HG02943 (cell line): ENCODE results near the gene ANKRD11.
"Not testable (repeated sequence)": the region's sequence is repeated elsewhere in the genome, so short reads cannot be mapped to it uniquely, and the experiment has no call there.

Experiments used
- ATAC-seq: cut with Tn5 transposase; IDR thresholded peaks from one replicate; pipeline ENCODE4 v1.9.1; 2021; ENCODE audit warnings: mild to moderate bottlenecking, low read depth, moderate library complexity; ENCODE audit not compliant: unreplicated experiment

Gene ANKRD11

GRCh38 chr16:89482150-89482816 lies 8.1 kb downstream of the ANKRD11 start:
- no peak for ATAC-seq

DNA sequence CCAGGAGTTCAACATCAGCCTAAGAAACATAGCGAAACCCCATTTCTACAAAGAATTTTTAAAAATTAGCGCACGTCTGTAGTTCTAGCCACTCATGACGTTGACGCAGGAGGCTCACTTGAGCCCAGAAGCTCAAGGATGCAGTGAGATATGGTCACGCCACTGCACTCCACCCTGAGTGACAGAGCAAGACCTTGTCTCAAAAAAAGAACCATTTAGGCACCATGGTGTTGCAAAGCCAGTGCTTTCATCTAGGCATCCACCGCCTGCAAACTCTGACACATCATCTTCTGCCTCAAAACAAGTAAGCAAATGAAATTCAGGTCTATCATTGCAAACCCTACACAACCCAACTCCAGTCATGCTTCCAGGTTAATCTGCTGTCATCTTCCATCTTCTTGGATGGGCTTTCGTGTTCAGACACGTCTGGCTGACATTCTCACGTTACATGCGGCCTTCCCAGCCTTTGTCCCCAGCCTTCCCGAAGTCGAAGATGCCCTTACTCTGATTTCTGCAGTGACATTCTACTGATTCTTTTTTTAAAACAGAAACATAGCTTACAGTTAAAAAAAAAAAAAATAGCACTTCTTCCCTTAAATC lies 8.9 kb downstream of the ANKRD11 start:
- no peak for ATAC-seq

GRCh38 chr16:89478576-89479221 lies 11.7 kb downstream of the ANKRD11 start:
- no peak for ATAC-seq

- ATAC-seq = no peak
Measured at GRCh38 chr16:89476811-89477261, 13.5 kb downstream of the ANKRD11 start.

DNA sequence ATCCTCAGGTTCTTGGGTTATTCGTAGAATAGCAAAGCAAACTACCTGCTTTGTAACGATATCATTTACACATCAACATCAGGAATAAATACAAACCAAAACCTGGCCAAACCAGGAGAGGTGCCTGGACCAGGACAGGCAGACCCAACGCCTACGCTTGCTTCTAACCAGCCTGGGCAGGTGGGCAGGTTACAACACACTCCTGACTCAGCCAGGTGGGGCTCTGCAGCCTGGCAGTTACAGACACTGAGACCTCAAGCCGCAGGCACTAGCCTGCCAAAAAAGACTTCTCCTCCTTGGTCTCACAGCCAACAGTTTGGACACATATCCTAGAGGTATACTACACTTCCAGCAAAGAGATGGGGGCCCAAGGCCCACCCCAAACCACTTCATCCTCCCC lies 14.0 kb downstream of the ANKRD11 start:
- ATAC-seq = no peak

DNA sequence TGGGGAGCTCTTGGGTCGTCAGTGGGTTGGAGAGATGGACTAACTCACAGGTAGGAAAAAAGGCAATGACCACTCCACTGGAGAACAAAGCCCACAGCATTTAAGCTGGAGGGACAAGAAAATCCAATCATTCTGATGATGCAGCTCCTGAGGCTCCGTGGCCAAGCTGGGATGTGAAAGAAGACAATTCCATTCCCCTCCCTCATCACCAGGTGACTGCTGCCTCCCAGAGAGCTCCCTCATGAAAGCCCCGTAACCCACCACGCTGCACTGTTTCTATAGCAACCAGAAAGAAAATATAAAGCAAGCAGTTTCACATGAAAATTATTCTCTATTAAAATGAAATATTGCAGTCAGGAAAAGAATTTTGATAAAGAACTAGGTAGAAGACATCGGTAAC lies 15.2 kb downstream of the ANKRD11 start:
- no peak for ATAC-seq

GRCh38 chr16:89473791-89474414 lies 16.5 kb downstream of the ANKRD11 start:
- no peak for ATAC-seq

- no peak for ATAC-seq
Measured at GRCh38 chr16:89473136-89473712, 17.1 kb downstream of the ANKRD11 start.

DNA sequence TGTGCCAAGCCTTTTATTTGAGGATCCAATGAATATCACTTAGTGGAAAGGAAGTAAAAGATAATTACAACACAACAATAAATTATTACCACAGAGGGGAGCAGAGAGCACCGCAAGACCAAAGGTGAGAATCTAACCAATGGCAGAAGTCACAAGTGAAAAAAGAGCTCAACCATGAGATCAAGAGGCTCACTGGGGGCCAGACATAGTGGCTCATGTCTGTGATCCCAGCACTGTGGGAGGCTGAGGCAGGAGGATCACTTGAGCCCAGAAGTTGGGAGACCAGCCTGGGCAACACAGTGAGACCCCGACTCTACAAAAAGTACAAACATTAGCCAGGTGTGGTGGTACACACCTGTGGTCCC lies 17.7 kb downstream of the ANKRD11 start:
- ATAC-seq = no peak

DNA sequence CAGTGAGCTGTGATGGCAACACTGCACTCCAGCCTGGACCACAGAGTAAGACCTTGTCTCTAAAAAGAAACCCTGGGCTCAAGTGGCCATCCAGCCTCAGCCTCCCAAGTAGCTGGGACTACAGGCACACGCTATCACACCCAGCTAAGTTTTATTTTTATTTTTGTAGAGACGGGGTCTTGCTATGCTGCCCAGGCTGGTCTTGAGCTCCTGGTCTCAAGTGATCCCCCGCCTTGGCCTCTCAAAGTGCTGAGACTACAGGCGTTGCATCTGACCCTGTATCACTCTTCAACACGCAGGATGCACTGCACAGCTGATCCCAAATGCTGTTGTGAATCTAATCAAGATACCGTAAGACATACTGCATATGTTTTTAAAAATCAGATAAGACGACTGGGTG lies 23.0 kb downstream of the ANKRD11 start:
- no peak for ATAC-seq

DNA sequence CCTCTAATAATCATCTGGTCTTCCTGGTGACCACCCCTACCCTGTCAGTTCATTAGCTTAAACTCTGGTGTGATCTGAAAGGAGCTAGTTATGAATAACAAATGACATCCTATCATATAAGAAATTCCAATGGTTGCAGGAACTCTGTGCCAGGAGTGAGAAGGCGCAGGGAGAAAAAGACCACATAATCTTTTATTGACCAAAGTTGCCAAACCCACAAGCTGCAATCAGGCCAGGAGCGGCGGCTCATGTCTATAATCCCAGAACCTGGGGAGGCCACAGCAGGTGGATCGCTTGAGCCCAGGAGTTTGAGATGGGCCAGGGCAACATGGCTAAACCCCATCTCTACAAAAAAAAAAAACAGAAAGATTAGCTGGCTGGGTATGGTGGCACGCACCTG lies 23.4 kb downstream of the ANKRD11 start:
- ATAC-seq = no peak

GRCh38 chr16:89463312-89463711 lies 27.0 kb downstream of the ANKRD11 start:
- not testable (repeated sequence) for ATAC-seq

DNA sequence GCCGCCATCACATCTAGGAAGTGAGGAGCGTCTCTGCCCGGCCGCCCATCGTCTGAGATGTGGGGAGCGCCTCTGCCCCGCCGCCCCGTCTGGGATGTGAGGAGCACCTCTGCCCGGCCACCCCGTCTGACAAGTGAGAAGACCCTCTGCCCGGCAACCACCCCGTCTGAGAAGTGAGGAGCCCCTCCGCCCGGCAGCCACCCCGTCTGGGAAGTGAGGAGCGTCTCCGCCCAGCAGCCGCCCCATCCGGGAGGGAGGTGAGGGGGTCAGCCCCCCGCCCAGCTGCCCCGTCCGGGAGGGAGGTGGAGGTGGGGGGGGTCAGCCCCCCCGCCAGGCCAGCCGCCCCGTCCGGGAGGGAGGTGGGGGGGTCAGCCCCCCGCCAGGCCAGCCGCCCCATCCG lies 27.7 kb downstream of the ANKRD11 start:
- not testable (repeated sequence) for ATAC-seq

- ATAC-seq = not testable (repeated sequence)
Measured at GRCh38 chr16:89461890-89462289, 28.5 kb downstream of the ANKRD11 start.

- no peak for ATAC-seq
Measured at GRCh38 chr16:89460556-89460955, 29.8 kb downstream of the ANKRD11 start.

DNA sequence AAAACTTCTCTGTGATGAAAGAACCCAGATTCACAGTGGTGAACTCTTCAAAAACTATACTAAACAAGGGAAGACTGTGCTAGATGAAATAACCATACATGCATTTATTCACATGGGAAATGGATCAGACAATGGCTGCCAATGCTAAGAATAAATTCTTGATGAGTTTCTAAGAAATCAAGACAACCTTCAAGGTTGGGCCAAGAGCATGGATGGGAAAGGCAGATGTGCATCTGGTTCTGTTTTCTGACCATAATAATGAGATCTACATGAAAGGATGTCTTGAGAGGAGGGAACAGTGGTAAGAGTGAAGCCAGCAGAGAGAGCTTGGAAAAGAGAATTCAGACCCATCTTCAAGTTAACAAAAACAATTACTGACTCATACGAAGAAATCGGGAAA lies 31.4 kb downstream of the ANKRD11 start:
- no peak for ATAC-seq

GRCh38 chr16:89458551-89458950 lies 31.8 kb downstream of the ANKRD11 start:
- no peak for ATAC-seq

DNA sequence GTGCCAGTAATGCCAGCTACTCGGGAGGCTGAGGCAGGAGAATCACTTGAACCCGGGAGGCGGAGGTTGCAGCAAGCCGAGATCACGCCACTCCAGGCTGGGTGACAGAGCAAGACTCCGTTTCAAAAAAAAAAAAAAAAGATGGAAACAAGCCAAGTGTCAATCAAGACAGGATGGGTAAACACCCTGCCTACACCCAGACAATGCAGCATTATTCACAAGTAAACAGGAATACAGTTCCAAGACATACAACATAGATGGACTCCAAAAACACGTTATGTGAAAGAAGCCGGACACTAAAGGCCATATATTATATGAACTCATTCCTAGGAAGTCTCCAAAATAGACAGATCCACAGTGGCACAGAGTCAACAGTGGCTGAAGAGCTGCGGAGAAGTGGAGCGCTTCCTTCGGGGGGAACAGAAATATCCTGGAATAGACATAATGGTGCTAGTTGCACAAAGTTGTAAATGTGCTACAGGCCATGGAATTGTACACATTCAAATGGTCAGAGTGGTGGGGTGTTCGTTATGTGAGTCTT lies 33.9 kb downstream of the ANKRD11 start:
- ATAC-seq = no peak

DNA sequence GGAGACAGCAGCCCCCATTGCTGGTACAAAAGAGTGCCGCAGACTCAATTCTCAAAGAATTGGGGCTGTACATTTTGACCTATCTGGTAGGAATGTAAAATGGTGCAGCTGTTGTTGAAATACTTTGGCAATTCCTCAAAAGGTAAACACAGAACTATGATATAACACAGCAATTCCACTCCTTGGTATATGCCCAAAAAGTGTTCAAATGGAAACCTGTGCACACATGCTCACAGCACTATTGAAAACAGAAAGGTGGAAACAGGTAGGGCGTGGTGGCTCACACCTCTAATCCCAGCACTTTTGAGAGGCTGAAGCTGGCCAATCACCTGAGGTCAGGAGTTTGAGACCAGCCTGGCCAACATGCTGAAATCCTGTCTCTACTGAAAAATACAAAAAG lies 34.7 kb downstream of the ANKRD11 start:
- ATAC-seq = no peak

- ATAC-seq = no peak
Measured at GRCh38 chr16:89455178-89455577, 35.2 kb downstream of the ANKRD11 start.
